Subcutaneous adipose tissue (tissue), 4 donors: ENCODE data around the gene CAPN5. TPM values are rescaled to one million over a fixed set of nuclear protein-coding genes. Genes with fewer than 3 reads are reported as not detected.

ENCODE experiments used
- CTCF ChIP-seq: fragments of 450-650 bp; IDR thresholded peaks from one replicate; pipeline ENCODE4 v1.5.1; 2016; ENCODE audit warnings: low read depth, mild to moderate bottlenecking, control low read depth, antibody characterized with exemption, moderate library complexity
- total RNA-seq, 4 donors: library from RNA; depleted of rRNA; stranded (reverse); fragments of >200 nt; gene quantifications; one replicate each; pipeline ENCODE4 v1.1.0, GENCODE V29; 2016

The CAPN5 gene
- total RNA-seq, 4 donors from 2014 or later = 2.4 to 10.5 (median 3.3) TPM

DNA sequence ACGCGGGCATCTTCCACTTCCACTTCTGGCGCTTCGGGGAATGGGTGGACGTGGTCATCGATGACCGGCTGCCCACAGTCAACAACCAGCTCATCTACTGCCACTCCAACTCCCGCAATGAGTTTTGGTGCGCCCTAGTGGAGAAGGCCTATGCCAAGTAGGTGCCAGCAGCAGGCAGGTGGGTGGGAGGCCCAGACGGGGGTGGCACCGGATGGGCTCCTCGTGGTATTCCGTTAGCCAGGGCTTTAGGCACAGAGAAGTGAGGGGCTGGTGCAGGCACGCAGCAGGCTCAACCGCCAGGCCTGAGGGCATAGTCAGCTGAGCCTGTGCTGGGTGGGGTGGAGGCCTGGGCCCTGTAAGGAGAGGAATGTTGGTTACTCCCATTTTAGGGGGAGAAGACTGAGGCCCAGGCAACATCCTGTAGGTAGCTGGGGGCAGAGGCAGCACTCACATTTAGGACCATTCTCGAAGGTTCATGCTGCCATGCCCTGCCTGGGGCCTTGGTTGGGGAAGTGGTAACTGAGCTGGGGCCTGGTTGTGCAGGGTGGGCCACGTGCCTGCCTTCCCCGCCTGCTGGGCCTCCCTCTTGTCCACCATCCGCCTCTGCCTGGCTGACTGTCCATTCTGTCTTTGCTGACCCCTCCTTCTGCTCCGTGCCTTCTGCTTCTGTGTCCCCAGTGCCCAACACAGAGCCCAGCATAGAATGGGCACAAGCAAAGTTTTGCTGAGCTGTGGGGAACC lies 46.0 kb downstream of the CAPN5 start:
- no peak for TF ChIP-seq CTCF

DNA sequence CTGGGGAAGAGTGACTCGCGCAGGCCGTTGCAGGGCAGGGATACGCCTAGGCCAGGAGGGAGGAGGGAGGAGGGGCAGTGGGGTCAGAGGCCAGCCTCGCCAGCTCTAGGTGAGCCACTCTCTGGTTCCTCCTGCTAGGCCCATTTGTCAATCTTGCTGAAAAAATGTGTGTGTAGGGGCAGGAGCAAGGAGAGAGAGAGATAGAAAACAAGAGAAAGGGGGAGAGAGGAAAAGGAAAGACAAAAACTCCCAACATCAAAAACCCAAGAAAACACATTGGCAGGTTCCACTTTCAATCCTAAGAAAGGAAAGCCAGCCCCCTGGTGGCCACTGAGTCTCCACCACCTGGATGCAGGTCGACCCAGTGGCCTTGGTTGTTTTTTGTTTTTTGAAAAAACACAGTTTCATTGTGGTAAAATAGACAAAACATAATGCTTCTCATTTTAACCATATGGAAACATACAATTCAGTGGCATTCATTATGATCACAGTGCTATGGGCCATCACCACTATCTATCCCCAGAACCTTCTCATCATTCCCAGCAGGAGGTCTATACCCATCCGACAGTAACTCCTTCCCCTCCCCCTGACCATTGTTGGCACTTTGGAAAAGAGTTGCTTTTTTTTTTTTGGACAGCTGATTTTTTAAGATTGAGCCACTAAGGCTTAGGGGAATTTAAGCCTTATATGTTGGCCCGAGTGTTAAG lies 46.8 kb downstream of the CAPN5 start:
- TF ChIP-seq CTCF = no peak

DNA sequence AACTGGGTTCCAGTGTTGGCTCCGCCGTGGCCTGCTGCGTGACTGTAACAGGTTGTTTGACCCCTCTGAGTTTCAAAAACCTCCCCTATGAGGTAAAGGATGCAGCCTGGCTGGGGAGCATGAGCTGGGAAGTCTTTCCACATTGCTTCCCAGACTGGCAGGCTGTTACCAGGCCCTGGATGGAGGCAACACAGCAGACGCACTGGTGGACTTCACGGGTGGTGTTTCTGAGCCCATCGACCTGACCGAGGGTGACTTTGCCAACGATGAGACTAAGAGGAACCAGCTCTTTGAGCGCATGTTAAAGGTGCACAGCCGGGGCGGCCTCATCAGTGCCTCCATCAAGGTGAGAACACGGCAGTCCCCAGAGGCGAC lies 47.3 kb downstream of the CAPN5 start:
- no peak for TF ChIP-seq CTCF

DNA sequence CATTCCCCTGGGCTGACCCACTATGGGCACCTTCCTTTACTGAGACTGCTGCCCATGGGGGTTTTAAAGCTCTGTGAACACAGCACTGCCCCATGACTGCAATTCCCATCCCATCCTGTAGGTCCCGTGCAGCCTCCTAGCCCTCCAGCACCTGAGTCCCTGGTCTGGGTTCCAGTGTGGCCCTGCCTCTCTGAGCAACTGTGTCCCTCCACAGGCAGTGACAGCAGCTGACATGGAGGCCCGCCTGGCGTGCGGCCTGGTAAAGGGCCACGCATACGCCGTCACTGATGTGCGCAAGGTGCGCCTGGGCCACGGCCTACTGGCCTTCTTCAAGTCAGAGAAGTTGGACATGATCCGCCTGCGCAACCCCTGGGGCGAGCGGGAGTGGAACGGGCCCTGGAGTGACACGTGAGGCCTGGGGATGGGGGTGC lies 48.4 kb downstream of the CAPN5 start:
- TF ChIP-seq CTCF = no peak

- TF ChIP-seq CTCF = no peak
Measured at GRCh38 chr11:77115956-77116355, 49.2 kb downstream of the CAPN5 start.

- TF ChIP-seq CTCF = no peak
Measured at GRCh38 chr11:77117492-77117891, 50.7 kb downstream of the CAPN5 start.

DNA sequence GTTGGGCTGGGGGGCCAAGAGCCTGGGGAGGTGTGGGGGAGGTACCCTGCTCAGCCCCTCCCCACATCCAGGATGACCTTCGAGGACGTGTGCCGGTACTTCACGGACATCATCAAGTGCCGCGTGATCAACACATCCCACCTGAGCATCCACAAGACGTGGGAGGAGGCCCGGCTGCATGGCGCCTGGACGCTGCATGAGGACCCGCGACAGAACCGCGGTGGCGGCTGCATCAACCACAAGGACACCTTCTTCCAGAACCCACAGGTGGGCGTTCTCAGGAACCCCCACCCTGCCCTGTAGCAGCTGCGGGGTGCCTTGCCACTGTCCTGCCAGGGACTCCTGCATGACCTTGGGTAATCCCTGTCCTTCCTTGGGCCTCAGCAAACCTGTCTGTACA lies 51.3 kb downstream of the CAPN5 start:
- TF ChIP-seq CTCF = no peak
